ENCODE data around the gene GLI3.
"Not testable (repeated sequence)": the region's sequence is repeated elsewhere in the genome, so short reads cannot be mapped to it uniquely, and the experiment has no call there.

GLI3 gene

DNA sequence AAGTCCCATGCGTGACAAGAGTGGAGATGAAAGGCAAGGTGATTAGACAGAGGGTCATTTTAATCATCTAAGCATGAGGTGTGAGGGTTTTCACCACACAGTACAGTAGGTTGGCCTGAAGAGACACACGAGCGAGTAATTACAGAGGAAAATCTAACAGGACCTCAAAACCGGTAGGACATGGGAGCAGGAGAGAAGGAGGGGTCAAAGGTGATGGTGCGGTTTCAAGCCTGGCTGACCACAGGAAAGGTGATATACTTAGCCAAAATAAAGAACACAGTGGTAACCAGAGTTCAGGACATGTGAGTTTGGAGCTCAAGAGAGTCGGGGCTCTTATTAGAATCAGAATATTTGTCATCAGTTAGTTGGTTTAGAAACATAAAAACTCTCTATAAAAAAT lies 20.0 kb downstream of the GLI3 start:
- Histone ChIP-seq H3K4me1 (ENCODE audit: control insufficient read depth in 1 of 2, insufficient read depth in 2 of 2, low read length in 2 of 2) (no peaks in the 10 kb centered on the region), H3K27ac (ENCODE audit: low read depth, low read length) (no peak overlapping the region), H3K36me3 (ENCODE audit: control insufficient read depth in 1 of 2, insufficient read depth in 2 of 2, low read length in 2 of 2) (no peaks in the 10 kb centered on the region), H3K4me3 (ENCODE audit: low read depth in 1 of 2, low read length in 2 of 2) (no peak overlapping the region), H3K9me3 (ENCODE audit: control insufficient read depth in 1 of 2, low read length in 2 of 2) (no peaks in the 10 kb centered on the region), H3K9ac (ENCODE audit: low read depth in 1 of 2, low read length in 2 of 2) (no peak overlapping the region), H3K27me3 (ENCODE audit: control insufficient read depth in 1 of 2, insufficient read depth in 2 of 2, low read length in 2 of 2) (no peaks in the 10 kb centered on the region)

DNA sequence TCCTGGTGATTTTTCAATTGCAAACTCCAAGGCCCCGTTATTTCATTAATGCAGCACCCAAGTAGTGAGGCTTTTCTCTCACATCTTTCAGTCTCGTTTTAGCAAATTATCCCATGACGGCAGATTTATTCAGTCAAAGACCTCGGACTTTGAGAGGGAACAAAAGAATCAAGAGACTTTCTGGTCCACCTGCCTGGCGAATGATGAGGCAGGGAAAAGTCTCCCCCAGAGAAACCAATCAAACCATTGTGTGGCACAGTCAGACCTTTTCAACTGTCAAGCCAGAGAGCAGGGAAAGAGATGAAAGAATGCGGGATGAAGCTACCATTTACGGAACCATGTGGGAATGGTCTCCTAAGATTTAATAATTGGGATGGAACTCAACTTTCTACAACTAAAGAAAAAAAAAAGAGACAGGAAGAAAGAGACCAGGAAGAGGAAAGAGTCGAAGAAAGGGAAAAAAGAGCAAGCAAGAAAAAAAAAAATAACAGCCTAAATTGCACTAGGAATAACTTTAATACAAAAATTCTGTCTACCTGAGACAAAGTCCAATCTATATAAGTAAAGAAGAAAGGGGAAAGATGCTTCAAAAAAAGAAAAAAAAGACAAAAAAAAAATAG lies 22.8 kb downstream of the GLI3 start:
- Histone ChIP-seq H3K27me3 (ENCODE audit: control insufficient read depth in 1 of 2, insufficient read depth in 2 of 2, low read length in 2 of 2) (no peaks in the 10 kb centered on the region), H3K4me1 (ENCODE audit: control insufficient read depth in 1 of 2, insufficient read depth in 2 of 2, low read length in 2 of 2) (no peaks in the 10 kb centered on the region), H3K36me3 (ENCODE audit: control insufficient read depth in 1 of 2, insufficient read depth in 2 of 2, low read length in 2 of 2) (no peaks in the 10 kb centered on the region), H3K27ac (ENCODE audit: low read depth, low read length) (no peak overlapping the region), H3K4me3 (ENCODE audit: low read depth in 1 of 2, low read length in 2 of 2) (no peak overlapping the region), H3K9me3 (ENCODE audit: control insufficient read depth in 1 of 2, low read length in 2 of 2) (no peaks in the 10 kb centered on the region), H3K9ac (ENCODE audit: low read depth in 1 of 2, low read length in 2 of 2) (no peak overlapping the region)

DNA sequence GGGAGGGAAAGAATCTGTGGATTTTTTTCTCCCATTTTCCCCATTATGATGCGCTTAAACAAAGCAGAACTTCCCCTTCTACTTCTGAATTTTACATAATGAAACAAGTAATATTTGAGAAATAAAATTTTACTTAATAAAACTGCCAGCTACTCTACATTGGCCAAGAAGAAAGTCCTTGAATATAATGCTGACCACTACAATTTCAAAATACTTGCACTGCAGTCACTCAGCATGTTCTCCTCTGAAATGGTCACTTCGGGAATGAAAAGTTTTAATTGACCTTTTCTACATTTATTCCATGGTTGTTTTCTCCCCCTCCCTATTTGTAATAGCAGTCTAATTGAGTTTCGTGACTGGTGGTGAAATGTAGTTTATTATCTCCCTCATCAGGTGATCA lies 23.9 kb downstream of the GLI3 start:
- no peak overlapping the region for H3K9ac ChIP-seq (ENCODE audit: low read depth in 1 of 2, low read length in 2 of 2)
- H3K4me1 ChIP-seq (ENCODE audit: control insufficient read depth in 1 of 2, insufficient read depth in 2 of 2, low read length in 2 of 2), result no peaks in the 10 kb centered on the region

DNA sequence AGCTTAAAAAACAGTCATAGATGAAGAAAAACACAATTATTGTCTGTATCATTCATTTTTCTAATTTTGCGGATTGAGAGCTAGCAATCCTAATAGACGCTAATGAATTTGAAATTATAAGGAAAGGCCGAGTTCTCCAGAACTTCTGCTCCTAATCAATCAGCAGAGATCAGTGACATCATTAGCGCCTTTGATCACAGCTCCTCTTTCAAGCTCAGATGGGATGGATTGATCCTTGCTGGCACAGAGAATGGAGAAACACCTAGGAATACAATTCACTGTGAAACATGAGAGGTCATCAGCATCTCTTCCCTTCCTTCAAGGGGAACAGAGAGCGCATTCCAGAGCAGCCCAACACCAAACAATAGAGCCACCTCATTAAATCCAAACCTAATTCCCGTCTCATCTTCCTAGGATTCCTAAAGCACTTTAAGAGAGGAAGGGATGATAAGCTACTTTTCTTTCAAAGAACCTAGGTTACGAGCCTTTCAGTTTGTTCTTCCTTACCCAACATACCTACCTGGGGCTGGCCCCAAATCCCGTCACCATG lies 24.4 kb downstream of the GLI3 start:
- Histone ChIP-seq H3K27ac (ENCODE audit: low read depth, low read length) (no peak overlapping the region), H3K4me1 (ENCODE audit: control insufficient read depth in 1 of 2, insufficient read depth in 2 of 2, low read length in 2 of 2) (no peaks in the 10 kb centered on the region), H3K9ac (ENCODE audit: low read depth in 1 of 2, low read length in 2 of 2) (no peak overlapping the region), H3K9me3 (ENCODE audit: control insufficient read depth in 1 of 2, low read length in 2 of 2) (no peaks in the 10 kb centered on the region), H3K27me3 (ENCODE audit: control insufficient read depth in 1 of 2, insufficient read depth in 2 of 2, low read length in 2 of 2) (no peaks in the 10 kb centered on the region), H3K4me3 (ENCODE audit: low read depth in 1 of 2, low read length in 2 of 2) (no peak overlapping the region), H3K36me3 (ENCODE audit: control insufficient read depth in 1 of 2, insufficient read depth in 2 of 2, low read length in 2 of 2) (no peaks in the 10 kb centered on the region)

More for the DNA sequence above, 23.9 kb downstream of the GLI3 start:
- no peaks in the 10 kb centered on the region for H3K27me3 ChIP-seq (ENCODE audit: control insufficient read depth in 1 of 2, insufficient read depth in 2 of 2, low read length in 2 of 2)
- no peaks in the 10 kb centered on the region for H3K36me3 ChIP-seq (ENCODE audit: control insufficient read depth in 1 of 2, insufficient read depth in 2 of 2, low read length in 2 of 2)
- H3K4me3 ChIP-seq (ENCODE audit: low read depth in 1 of 2, low read length in 2 of 2), result no peak overlapping the region
- no peaks in the 10 kb centered on the region for H3K9me3 ChIP-seq (ENCODE audit: control insufficient read depth in 1 of 2, low read length in 2 of 2)
- H3K27ac ChIP-seq (ENCODE audit: low read depth, low read length), result no peak overlapping the region

DNA sequence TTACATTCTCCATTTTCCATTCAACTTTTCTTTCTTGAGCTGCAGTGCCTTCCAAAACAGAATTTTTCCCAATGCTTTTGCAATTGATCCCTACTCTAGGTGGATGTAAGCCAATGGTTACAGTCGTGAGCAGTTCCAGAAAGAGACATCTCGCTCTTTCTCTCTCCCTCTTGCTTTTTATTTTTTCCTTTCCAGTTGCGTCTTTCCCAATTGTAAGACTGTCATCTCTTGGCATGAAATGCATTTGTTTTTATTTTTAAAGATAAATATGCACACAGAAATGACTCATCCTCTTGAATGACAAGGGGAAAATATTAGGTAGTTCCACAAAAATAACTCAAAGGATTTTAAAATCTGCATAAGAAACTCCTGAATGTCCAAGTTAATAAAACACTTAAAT lies 25.1 kb downstream of the GLI3 start:
- Histone ChIP-seq H3K9ac (ENCODE audit: low read depth in 1 of 2, low read length in 2 of 2) (no peak overlapping the region), H3K9me3 (ENCODE audit: control insufficient read depth in 1 of 2, low read length in 2 of 2) (no peaks in the 10 kb centered on the region), H3K27ac (ENCODE audit: low read depth, low read length) (no peak overlapping the region), H3K4me3 (ENCODE audit: low read depth in 1 of 2, low read length in 2 of 2) (no peak overlapping the region), H3K36me3 (ENCODE audit: control insufficient read depth in 1 of 2, insufficient read depth in 2 of 2, low read length in 2 of 2) (no peaks in the 10 kb centered on the region), H3K27me3 (ENCODE audit: control insufficient read depth in 1 of 2, insufficient read depth in 2 of 2, low read length in 2 of 2) (no peaks in the 10 kb centered on the region), H3K4me1 (ENCODE audit: control insufficient read depth in 1 of 2, insufficient read depth in 2 of 2, low read length in 2 of 2) (no peaks in the 10 kb centered on the region)

DNA sequence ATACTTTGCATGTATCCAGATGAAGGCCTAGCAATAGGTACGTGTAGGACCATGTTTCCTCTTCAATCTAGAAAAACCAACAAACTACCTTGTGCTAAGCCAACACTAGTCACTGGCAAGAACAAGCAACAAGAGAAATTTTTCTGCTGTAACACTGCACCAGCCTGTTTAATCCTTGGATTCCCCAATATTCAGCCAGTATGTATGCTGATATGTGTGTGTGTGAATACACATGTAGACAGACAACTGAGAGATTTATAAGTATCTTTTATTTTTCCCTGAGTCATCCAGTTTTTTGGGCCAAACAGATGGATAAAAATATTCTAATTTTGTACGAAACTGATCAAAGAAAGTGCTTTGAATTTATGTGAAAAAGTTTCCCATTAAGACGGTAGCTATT lies 26.2 kb downstream of the GLI3 start:
- Histone ChIP-seq H3K4me3 (ENCODE audit: low read depth in 1 of 2, low read length in 2 of 2) (no peak overlapping the region), H3K36me3 (ENCODE audit: control insufficient read depth in 1 of 2, insufficient read depth in 2 of 2, low read length in 2 of 2) (no peaks in the 10 kb centered on the region), H3K27ac (ENCODE audit: low read depth, low read length) (no peak overlapping the region), H3K27me3 (ENCODE audit: control insufficient read depth in 1 of 2, insufficient read depth in 2 of 2, low read length in 2 of 2) (no peaks in the 10 kb centered on the region), H3K9ac (ENCODE audit: low read depth in 1 of 2, low read length in 2 of 2) (no peak overlapping the region), H3K4me1 (ENCODE audit: control insufficient read depth in 1 of 2, insufficient read depth in 2 of 2, low read length in 2 of 2) (no peaks in the 10 kb centered on the region), H3K9me3 (ENCODE audit: control insufficient read depth in 1 of 2, low read length in 2 of 2) (no peaks in the 10 kb centered on the region)

DNA sequence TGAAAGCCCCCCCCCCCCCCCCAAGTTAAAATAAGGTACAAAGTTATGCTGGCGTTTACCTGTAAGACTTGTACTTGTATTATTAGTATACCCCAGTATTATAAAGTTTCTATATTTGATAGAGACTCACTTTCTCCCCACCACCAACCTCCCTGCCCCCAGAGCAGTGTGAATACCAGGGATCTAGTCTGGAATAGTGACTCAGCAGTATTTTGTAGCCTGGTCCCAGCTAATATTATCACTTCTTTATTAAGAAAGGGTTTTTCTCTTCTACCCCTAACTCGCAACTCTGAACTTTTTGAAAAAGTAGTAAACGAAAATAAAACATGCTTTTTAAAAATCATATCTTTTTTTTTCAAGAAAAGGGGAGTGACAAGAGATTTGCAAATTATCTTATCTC lies 26.7 kb downstream of the GLI3 start:
- no peak overlapping the region for H3K9ac ChIP-seq (ENCODE audit: low read depth in 1 of 2, low read length in 2 of 2)
- H3K9me3 ChIP-seq (ENCODE audit: control insufficient read depth in 1 of 2, low read length in 2 of 2), result no peaks in the 10 kb centered on the region
- no peaks in the 10 kb centered on the region for H3K36me3 ChIP-seq (ENCODE audit: control insufficient read depth in 1 of 2, insufficient read depth in 2 of 2, low read length in 2 of 2)
- no peak overlapping the region for H3K27ac ChIP-seq (ENCODE audit: low read depth, low read length)
- no peaks in the 10 kb centered on the region for H3K27me3 ChIP-seq (ENCODE audit: control insufficient read depth in 1 of 2, insufficient read depth in 2 of 2, low read length in 2 of 2)
- H3K4me1 ChIP-seq (ENCODE audit: control insufficient read depth in 1 of 2, insufficient read depth in 2 of 2, low read length in 2 of 2), result no peaks in the 10 kb centered on the region
- H3K4me3 ChIP-seq (ENCODE audit: low read depth in 1 of 2, low read length in 2 of 2), result no peak overlapping the region

DNA sequence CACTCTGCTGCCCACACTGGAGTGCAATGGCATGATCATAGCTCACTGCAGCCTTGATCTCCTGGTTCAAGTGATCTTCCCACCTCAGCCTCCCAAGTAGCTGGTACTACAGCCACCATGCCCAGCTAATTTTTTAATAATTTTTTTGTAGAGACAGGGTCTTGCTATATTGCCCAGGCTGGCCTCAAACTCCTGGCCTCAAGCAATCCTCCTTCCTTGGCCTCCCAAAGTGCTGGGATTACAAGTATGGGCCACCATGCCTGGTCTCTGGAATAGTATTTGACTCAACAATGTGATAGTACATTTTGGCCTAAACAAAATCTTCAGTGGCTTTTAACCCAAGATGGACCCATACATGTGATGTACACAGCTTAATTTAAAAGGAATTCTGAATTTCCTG lies 27.9 kb downstream of the GLI3 start:
- not testable (repeated sequence) for H3K9me3 ChIP-seq (ENCODE audit: control insufficient read depth in 1 of 2, low read length in 2 of 2); H3K27me3 ChIP-seq (ENCODE audit: control insufficient read depth in 1 of 2, insufficient read depth in 2 of 2, low read length in 2 of 2); H3K36me3 ChIP-seq (ENCODE audit: control insufficient read depth in 1 of 2, insufficient read depth in 2 of 2, low read length in 2 of 2); H3K4me1 ChIP-seq (ENCODE audit: control insufficient read depth in 1 of 2, insufficient read depth in 2 of 2, low read length in 2 of 2); H3K4me3 ChIP-seq (ENCODE audit: low read depth in 1 of 2, low read length in 2 of 2); H3K9ac ChIP-seq (ENCODE audit: low read depth in 1 of 2, low read length in 2 of 2); H3K27ac ChIP-seq (ENCODE audit: low read depth, low read length)

DNA sequence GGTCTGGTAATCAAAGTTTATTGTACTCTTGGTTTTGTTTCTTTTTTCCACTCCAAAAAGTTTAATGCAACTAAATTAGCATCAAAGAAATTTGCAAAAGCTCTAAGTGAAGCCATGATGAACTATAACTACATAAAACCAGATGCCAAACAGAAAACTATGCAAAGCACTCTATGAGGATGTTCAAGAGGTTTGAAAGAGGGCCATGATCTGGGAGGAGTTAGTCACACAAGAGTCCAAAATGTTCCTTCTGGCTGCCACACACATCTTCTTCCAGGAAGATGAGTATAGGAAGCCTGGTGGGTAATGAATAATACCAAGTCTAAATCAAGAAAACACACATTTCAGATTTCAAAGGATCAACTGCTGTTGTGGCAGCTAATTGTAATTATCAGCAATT lies 28.4 kb downstream of the GLI3 start:
- H3K9me3 ChIP-seq (ENCODE audit: control insufficient read depth in 1 of 2, low read length in 2 of 2), result no peaks in the 10 kb centered on the region
- H3K27me3 ChIP-seq (ENCODE audit: control insufficient read depth in 1 of 2, insufficient read depth in 2 of 2, low read length in 2 of 2), result no peaks in the 10 kb centered on the region
- no peak overlapping the region for H3K9ac ChIP-seq (ENCODE audit: low read depth in 1 of 2, low read length in 2 of 2)
- H3K4me1 ChIP-seq (ENCODE audit: control insufficient read depth in 1 of 2, insufficient read depth in 2 of 2, low read length in 2 of 2), result no peaks in the 10 kb centered on the region
- H3K36me3 ChIP-seq (ENCODE audit: control insufficient read depth in 1 of 2, insufficient read depth in 2 of 2, low read length in 2 of 2), result no peaks in the 10 kb centered on the region
- H3K4me3 ChIP-seq (ENCODE audit: low read depth in 1 of 2, low read length in 2 of 2), result no peak overlapping the region
- H3K27ac ChIP-seq (ENCODE audit: low read depth, low read length), result no peak overlapping the region

DNA sequence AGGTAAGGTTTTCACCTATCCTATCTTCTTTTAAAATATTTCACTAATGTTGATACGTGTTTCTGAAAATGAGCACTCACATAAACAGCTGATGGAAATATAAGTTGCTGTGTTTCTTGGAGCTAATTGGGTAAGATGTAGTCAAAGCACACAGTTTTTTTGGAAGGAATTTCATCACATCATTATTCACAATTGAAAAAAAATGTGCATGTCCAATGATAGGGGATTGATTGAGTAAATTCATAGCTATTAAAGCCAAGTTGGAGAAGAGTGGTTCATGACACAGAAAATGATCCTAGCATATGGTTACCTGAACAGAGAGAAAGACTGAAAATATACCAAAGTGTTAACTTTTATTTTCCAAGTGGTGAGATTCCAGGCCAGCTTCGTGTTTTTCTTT lies 29.6 kb downstream of the GLI3 start:
- Histone ChIP-seq H3K4me1 (ENCODE audit: control insufficient read depth in 1 of 2, insufficient read depth in 2 of 2, low read length in 2 of 2) (no peaks in the 10 kb centered on the region), H3K27me3 (ENCODE audit: control insufficient read depth in 1 of 2, insufficient read depth in 2 of 2, low read length in 2 of 2) (no peaks in the 10 kb centered on the region), H3K9ac (ENCODE audit: low read depth in 1 of 2, low read length in 2 of 2) (no peak overlapping the region), H3K27ac (ENCODE audit: low read depth, low read length) (no peak overlapping the region), H3K9me3 (ENCODE audit: control insufficient read depth in 1 of 2, low read length in 2 of 2) (no peaks in the 10 kb centered on the region), H3K36me3 (ENCODE audit: control insufficient read depth in 1 of 2, insufficient read depth in 2 of 2, low read length in 2 of 2) (no peaks in the 10 kb centered on the region), H3K4me3 (ENCODE audit: low read depth in 1 of 2, low read length in 2 of 2) (no peak overlapping the region)

DNA sequence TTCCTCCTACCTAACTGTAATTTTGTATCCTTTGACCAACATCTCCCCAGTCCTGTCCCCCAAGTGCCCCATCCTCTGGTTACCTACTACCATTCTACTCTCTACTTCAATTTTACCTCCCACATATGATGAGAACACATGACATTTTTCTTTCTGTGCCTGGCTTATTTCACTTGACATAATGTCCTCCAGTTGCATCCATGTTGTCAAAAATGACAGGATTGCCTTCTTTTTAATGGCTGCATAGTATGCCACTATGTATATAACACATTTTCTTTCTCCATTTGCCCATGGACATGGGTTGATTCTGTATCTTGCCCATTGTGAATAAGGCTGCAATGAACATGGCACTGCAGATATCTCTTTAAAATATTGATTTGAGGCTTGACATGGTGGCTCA lies 33.7 kb downstream of the GLI3 start:
- Histone ChIP-seq H3K4me3 (ENCODE audit: low read depth in 1 of 2, low read length in 2 of 2) (no peak overlapping the region), H3K4me1 (ENCODE audit: control insufficient read depth in 1 of 2, insufficient read depth in 2 of 2, low read length in 2 of 2) (no peaks in the 10 kb centered on the region), H3K9ac (ENCODE audit: low read depth in 1 of 2, low read length in 2 of 2) (no peak overlapping the region), H3K9me3 (ENCODE audit: control insufficient read depth in 1 of 2, low read length in 2 of 2) (no peaks in the 10 kb centered on the region), H3K27ac (ENCODE audit: low read depth, low read length) (no peak overlapping the region), H3K36me3 (ENCODE audit: control insufficient read depth in 1 of 2, insufficient read depth in 2 of 2, low read length in 2 of 2) (no peaks in the 10 kb centered on the region), H3K27me3 (ENCODE audit: control insufficient read depth in 1 of 2, insufficient read depth in 2 of 2, low read length in 2 of 2) (no peaks in the 10 kb centered on the region)

Data from duodenal mucosa (tissue), 2 donors.